ENCODE results near the gene GRAP2. TPM values are rescaled to one million over a fixed set of nuclear protein-coding genes. Genes with fewer than 3 reads are reported as not detected.

The GRAP2 gene
- total RNA-seq, 6 donors from 2014 or later, result 3.2 to 22.0 (median 7.2) TPM

DNA sequence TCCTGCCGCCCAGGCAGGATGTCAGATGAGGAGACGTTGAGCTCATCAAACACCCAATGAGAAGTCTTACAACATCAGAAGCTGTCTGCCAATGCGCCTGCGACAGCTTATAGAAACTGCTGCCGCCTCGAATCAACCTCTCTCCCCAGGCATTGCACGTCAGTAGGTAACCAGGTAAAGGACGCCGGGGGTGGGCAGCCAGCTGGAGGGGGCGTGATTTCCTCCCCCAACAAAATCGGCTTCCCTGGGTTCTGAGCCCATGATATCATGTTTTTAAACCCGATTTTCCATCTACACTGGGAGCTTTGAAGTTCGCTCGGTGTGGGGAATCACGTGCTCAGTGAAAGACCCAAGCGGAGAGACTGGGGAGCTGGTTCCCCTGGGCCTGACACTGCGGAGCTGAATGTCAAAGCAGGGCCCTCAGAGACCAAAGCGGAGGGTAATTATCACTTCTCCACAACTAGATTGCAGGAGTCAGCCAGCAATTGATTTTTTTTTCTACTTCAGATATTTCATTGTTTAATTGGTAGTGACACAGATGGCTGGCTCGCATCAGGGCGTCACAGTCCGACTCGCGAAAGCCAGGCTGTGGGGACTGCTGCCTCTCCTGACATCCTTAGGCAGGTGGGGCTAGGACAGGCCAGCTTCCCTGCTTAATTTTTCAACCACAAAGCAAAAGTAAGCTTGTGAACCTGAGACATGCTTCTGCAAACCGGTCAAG lies 109.2 kb downstream of the GRAP2 start:
- DNase-seq (no peak), ATAC-seq (ENCODE audit: low FRiP score in 2 of 2) (no peak)
- peaks cover 0 to 6% (median 0%) of the 10 kb centered on the region in 4 donors for H3K27me3 ChIP-seq
- TF ChIP-seq POLR2A (IDR thresholded peaks at IDR 0.05) (no peak), EP300 (IDR thresholded peaks at IDR 0.05) (no peak), POLR2AphosphoS5 (IDR thresholded peaks at IDR 0.05) (no peak)
- TF ChIP-seq, protein P1, sequence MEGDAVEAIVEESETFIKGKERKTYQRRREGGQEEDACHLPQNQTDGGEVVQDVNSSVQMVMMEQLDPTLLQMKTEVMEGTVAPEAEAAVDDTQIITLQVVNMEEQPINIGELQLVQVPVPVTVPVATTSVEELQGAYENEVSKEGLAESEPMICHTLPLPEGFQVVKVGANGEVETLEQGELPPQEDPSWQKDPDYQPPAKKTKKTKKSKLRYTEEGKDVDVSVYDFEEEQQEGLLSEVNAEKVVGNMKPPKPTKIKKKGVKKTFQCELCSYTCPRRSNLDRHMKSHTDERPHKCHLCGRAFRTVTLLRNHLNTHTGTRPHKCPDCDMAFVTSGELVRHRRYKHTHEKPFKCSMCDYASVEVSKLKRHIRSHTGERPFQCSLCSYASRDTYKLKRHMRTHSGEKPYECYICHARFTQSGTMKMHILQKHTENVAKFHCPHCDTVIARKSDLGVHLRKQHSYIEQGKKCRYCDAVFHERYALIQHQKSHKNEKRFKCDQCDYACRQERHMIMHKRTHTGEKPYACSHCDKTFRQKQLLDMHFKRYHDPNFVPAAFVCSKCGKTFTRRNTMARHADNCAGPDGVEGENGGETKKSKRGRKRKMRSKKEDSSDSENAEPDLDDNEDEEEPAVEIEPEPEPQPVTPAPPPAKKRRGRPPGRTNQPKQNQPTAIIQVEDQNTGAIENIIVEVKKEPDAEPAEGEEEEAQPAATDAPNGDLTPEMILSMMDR (IDR thresholded peaks at IDR 0.05), result no peak
- H3K4me1 ChIP-seq, result peaks cover 0 to 6% (median 2%) of the 10 kb centered on the region in 4 donors
- no peak overlapping the region for H3K27ac ChIP-seq
- 41 to 56% methylated on average over 24 of the region's 24 CpGs for WGBS, 2 donors
- H3K36me3 ChIP-seq, result no peaks in the 10 kb centered on the region
- no peaks in the 10 kb centered on the region for H3K9me3 ChIP-seq
- no peak overlapping the region for H3K4me3 ChIP-seq

DNA sequence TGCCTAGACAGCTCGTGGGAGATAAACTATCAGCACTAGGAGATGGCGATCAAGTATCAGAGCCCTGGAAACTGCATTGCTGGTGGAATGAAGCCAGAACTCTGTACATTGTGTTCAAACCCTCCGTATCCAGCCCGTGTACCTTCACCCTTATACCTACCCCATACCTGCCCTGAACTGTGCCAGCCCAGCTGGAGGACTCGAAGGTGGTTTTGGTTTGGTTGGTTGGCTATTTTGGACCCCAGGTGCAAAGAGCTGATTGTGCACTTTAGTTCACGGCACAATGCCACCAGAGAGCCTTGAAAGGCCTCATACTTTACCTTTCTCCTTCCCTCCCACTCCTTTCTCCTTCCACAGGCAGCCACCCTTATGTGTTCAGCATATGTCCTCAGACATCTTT lies 109.9 kb downstream of the GRAP2 start:
- Histone ChIP-seq H3K27ac (no peak overlapping the region), H3K4me1 (peaks cover 0 to 6% (median 2%) of the 10 kb centered on the region in 4 donors), H3K9me3 (no peaks in the 10 kb centered on the region), H3K27me3 (peaks cover 0 to 6% (median 0%) of the 10 kb centered on the region in 4 donors), H3K36me3 (no peaks in the 10 kb centered on the region), H3K4me3 (no peak overlapping the region)
- 77 to 80% methylated on average over 6 of the region's 6 CpGs for WGBS, 2 donors
- TF ChIP-seq, protein P1 (IDR thresholded peaks at IDR 0.05), result no peak
- TF ChIP-seq POLR2A (IDR thresholded peaks at IDR 0.05) (no peak), EP300 (IDR thresholded peaks at IDR 0.05) (no peak)
- ATAC-seq (ENCODE audit: low FRiP score in 2 of 2) (no peak), DNase-seq (no peak)

DNA sequence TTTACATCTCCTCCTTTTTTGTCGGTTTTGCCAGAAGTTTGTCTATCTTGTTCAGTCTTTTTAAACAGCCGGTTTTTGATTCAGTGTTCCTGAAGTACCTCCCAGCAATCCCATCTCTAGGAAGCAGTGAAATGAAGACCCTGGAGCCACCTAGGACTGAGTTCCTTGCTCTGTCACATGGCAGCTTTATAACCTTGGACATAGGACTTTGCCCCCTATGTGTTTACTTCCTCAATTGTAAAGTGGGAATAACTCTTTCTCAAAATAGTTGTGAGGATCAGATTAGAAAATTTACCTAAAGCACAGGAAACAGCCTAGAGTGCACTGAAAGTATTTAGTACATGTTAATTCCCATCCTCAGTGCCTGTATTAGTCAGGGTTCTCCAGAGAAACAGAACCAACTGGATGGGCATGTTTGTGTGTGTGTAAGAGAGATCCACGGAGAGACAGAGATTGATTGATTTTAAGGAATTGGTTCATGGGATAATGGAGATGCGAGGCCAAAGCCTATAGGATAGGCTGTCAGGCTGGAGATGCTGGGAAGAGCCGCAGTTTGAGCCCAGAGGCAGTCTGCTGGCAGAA lies 113.9 kb downstream of the GRAP2 start:
- WGBS, 2 donors, result 80 to 81% methylated on average over 5 of the region's 5 CpGs
- no peak for ATAC-seq (ENCODE audit: low FRiP score in 2 of 2)
- Histone ChIP-seq H3K4me3 (no peak overlapping the region), H3K27me3 (peaks cover 0 to 6% (median 0%) of the 10 kb centered on the region in 4 donors), H3K4me1 (peaks cover 0 to 4% (median under 1%) of the 10 kb centered on the region in 4 donors), H3K9me3 (no peaks in the 10 kb centered on the region), H3K36me3 (no peaks in the 10 kb centered on the region), H3K27ac (no peak overlapping the region)
- DNase-seq, result no peak
- TF ChIP-seq, protein P1 (IDR thresholded peaks at IDR 0.05), result no peak
- TF ChIP-seq EP300 (IDR thresholded peaks at IDR 0.05) (no peak), POLR2AphosphoS5 (IDR thresholded peaks at IDR 0.05) (no peak), POLR2A (IDR thresholded peaks at IDR 0.05) (no peak)

DNA sequence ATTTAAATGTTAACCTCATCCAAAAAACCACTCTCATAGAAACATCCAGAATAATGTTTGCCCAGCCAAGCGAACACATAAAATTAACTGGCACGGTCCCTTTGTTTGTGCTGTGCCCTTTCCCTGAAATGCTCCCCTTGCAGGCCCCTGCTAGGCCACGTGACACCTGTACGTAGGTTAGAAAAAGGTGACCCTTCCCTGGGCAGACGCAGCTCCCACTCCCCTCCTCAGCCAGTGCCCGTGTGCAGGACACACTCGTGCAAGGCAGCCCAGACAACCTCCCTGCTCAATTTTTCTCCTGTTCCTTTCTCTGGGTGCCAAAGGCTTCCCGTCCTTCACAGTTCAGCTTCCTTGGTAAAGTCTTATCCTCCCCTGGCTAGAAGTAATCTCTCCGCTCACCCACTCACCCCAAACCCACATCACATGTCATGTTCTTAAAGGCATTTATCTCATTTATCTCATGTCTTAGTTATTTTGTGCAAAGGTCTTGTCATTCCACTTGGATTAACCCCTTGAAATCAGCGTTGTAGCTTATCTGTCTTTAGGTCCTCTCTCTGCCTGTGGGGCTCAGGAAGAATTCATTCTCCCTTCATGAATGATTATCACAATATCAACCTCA lies 114.6 kb downstream of the GRAP2 start:
- Histone ChIP-seq H3K27ac (no peak overlapping the region), H3K4me1 (no peaks in the 10 kb centered on the region), H3K4me3 (no peak overlapping the region), H3K9me3 (no peaks in the 10 kb centered on the region), H3K36me3 (no peaks in the 10 kb centered on the region), H3K27me3 (peaks cover 0 to 2% (median 0%) of the 10 kb centered on the region in 4 donors)
- TF ChIP-seq POLR2AphosphoS5 (IDR thresholded peaks at IDR 0.05) (no peak), POLR2A (IDR thresholded peaks at IDR 0.05) (no peak), EP300 (IDR thresholded peaks at IDR 0.05) (no peak)
- TF ChIP-seq, protein P1 (IDR thresholded peaks at IDR 0.05), result no peak
- ATAC-seq (ENCODE audit: low FRiP score in 2 of 2) (no peak), DNase-seq (no peak)
- WGBS, 2 donors, result 71 to 78% methylated on average over 10 of the region's 10 CpGs
